Forelimb muscle (tissue), 1 donor: ENCODE measurements around the gene DPM1. TPM values are rescaled to one million over a fixed set of nuclear protein-coding genes. Genes with fewer than 3 reads are reported as not detected.

Source experiments
- DNase-seq: peaks from one replicate; pipeline ENCODE4 v3.0.0-alpha.2; 2013; ENCODE audit warnings: low read depth
- polyA plus RNA-seq: library from polyadenylated mRNA; unstranded; fragments of 120-200 nt; gene quantifications from one replicate; pipeline ENCODE4 v1.2.1, GENCODE V29; 2013; ENCODE audit not compliant: insufficient read length

Gene DPM1
- polyA plus RNA-seq, 1 donor: 42.2 TPM

DNA sequence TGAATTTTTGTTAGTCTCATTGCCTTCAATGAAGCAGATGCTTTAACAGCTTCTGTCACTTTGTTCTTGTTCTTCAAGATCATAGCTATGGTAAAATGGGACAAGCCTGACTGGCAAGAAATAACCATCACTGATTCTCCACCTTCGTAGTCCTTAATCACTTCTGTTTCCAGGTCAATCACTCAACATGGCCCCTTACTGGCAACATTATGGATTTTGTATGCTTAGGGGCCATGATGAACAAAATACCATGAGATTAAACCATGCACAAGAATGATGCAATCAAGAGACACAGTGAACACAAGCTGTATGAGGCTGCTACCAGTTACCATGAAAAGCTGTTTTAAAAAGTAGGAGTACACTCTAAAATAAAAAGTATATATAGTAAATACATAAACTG is 59.9 kb downstream of the DPM1 start:
- DNase-seq: no peak

DNA sequence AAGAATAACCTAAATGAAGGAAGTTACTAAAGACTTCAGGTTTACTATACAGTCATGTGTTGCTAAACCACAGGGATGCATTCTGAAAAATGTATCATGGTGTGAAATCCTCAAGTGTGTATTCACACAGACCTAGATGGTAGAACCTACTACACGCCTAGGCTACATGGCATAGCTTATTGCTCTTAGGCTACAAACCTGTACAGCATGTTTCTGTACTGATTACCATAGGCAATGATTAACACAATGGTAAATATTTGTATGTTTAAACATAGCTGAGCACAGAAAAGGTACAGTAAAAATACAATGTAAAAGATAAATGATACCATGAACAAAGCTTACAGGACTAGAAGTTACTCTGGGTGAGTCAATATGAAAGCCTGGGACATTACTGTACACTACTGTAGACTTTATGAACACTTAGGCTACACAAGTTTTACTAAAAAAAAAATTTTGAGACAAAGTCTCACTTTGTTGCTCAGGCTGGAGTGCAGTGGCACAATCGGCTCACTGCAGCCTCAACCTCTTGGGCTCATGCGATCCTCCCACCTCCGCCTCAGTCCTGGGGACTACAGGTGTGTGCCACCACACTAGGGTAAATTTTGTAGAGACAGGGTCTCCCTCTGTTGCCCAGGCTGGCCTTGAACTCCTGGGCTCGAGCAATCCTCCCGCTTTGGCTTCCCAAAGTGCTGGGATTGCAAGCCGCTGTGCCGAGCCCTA is 63.1 kb downstream of the DPM1 start:
- DNase-seq: no peak

DNA sequence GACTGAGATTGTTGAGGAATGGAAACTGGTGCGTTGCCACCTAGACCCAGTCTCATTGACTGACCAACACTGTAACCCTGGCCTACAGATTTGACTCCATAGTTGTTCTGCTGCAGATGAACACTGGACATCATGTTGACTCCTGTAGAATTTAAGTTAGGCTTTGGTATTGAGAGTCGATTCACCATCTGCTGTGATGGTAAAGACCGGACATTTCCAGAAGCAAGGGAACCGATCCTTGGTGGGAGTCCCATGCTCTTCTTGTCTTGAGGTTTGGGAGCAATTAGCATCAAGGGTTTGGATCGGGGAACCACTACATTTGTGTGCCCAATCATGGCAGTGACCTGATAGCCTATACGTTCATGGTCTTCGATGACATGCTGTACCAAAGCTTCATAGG is 64.7 kb downstream of the DPM1 start:
- DNase-seq: no peak

DNA sequence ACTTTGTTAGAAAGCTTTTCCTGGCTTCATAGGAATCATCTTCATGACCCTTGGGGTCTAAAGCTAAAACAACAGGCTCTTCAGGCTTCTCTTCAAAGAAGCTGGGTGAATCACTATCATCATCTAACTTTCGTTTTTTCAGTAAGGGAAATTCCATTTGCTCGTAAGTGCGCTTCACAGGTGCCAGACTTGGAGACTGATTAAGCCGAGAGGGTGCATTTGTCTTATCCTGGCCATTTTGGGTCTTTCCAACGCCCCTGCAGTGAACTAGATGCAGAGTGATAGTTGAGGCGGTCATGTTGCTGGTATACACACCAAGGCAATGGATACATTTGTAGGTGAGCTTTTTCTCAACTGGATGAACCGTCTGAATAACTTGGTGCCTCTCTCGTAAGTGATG is 65.9 kb downstream of the DPM1 start:
- DNase-seq: no peak

DNA sequence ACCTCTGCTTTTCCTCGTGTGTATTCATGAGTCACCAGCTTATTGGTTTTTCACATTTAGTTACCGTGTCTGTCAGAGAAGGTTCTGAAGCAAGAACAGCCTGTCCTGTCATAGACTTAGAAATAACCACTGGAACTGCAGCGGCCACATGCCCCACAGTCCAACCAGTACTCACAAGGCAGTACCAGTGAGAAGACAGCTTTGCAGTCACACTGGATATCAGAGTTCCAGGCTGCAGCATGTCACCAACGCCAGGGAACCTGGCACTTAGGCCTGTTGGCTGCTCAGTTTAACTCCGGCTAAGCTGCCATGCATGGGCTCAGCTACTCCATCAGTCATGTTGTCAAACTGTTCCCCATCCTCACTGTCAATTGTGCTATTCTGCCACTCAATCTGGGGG is 67.2 kb downstream of the DPM1 start:
- DNase-seq: no peak

DNA sequence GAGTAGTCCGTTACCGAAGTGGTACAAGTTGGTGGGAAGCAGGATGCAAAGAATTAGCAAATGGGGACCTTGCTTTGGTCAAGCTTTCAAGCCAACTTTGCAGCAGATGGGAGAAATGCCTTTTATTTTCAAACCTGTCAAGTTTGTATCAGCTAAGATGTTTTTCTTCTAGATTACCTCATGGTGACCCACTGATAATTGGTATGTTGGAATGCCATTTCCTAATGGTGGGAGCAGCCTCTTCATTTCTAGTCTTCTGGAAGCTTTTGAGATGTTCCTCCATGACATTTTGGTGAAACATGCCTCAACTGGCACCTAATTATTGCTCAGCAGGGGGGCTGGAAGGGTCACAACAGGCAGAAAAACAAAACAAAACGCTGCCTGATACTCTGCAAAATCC is 70.8 kb downstream of the DPM1 start:
- no peak for DNase-seq

GRCh38 chr20:50886184-50886790 is 72.0 kb downstream of the DPM1 start:
- DNase-seq: no peak

- DNase-seq: no peak
Measured at GRCh38 chr20:50885781-50886180, 72.6 kb downstream of the DPM1 start.

GRCh38 chr20:50885068-50885467 is 73.3 kb downstream of the DPM1 start:
- DNase-seq: no peak

Other genes with a start within 250 kb of the DPM1 start
- 0.38 TPM for gene PARD6B, start 227.0 kb downstream of the DPM1 start, polyA plus RNA-seq
- 2.4 TPM for gene BCAS4, start 163.5 kb downstream of the DPM1 start, polyA plus RNA-seq
- 49.9 TPM for gene ADNP, start 27.1 kb downstream of the DPM1 start, polyA plus RNA-seq
- 3.0 TPM for gene MOCS3, start 286 bp upstream of the DPM1 start, polyA plus RNA-seq
- gene KCNG1, start 64.6 kb upstream of the DPM1 start, polyA plus RNA-seq: 0.32 TPM